Fibroblast of upper back skin (primary cell): Measurements from ENCODE around the gene CAPN9.
"Not testable (repeated sequence)": the region's sequence is repeated elsewhere in the genome, so short reads cannot be mapped to it uniquely, and the experiment has no call there.

Experiments
- DNase-seq: peaks from one replicate; pipeline ENCODE4 v3.0.0-alpha.2; 2013

Gene CAPN9

GRCh38 chr1:230749150-230749549 lies 2.0 kb downstream of the CAPN9 start:
- DNase-seq, result no peak

GRCh38 chr1:230749635-230750034 lies 2.4 kb downstream of the CAPN9 start:
- DNase-seq, result no peak

DNA sequence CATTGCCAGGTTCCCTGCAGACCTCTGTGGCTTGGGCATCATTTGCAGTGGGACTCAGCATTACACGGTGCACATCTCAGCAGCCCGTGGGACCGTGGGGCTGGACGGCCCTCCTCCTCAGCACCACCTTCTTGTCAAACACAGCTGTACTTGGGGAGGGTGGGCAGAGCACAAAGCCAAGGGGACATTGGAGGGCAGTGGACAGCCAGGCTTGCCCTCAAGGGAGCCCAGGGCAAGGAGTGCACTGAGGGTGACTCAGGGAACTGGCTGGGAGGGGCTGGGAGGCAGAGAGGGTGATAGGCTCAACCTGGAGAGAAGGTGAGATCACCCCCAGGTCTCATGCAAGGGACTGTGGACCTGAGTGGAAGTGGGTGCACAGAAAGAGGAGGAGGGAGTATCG lies 3.4 kb downstream of the CAPN9 start:
- no peak for DNase-seq

- no peak for DNase-seq
Observed at GRCh38 chr1:230750986-230751625, 3.9 kb downstream of the CAPN9 start.

- no peak for DNase-seq
Observed at GRCh38 chr1:230752407-230752806, 5.2 kb downstream of the CAPN9 start.

DNA sequence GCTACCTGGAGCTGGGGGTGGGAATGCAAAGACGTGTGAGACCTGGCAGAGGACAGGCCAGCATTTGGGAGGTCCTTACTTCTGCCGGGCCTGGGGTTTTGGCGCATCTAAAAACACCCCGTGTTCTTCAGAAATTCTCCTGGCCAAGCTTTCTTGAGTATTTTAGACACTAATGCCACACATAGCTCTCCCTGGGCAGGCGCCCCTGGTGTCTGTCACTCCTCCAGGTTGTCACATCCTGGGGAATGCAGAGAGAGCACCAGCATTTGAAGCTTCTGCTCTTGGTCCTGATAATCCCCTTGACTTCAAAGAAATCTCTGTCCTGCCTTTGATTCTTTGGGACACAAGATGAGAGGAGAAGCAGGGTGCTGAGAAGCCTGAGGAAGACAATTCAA lies 6.0 kb downstream of the CAPN9 start:
- no peak for DNase-seq

DNA sequence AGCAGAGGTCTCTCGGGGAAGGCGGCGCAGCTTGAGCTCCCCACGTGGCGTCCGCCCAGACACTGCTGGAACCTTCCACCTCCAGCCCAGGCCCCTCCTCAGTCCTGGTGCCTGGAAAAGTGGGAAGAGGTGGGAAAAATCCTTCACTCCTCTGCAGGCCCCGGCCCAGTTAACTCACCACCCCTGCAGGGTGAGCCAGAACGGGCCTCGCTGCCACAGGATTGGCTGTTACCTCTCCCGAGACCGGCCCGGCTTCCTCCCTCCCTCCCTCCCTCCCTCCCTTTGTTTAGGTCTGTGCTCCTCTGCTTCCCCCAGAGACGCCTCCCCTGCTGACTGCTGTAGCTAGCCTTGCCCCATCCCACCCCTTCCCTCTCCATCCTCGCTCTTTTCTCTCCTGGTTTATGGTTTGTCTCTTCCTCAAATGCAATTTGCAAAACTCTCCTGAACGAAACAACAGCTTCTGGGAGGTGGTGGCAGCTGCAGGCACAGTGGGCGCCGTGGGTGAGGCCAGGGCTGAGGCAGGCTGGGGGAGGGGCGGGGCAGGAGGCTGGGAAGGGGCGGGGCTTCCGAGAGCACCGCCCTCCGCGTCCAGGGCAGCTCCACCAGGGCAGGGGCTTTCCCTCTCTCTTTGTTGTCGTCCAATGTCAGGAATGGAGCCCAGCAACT lies 6.5 kb downstream of the CAPN9 start:
- peak; percentile 29 for DNase-seq

GRCh38 chr1:230754796-230755195 lies 7.6 kb downstream of the CAPN9 start:
- peak; percentile 69 for DNase-seq

DNA sequence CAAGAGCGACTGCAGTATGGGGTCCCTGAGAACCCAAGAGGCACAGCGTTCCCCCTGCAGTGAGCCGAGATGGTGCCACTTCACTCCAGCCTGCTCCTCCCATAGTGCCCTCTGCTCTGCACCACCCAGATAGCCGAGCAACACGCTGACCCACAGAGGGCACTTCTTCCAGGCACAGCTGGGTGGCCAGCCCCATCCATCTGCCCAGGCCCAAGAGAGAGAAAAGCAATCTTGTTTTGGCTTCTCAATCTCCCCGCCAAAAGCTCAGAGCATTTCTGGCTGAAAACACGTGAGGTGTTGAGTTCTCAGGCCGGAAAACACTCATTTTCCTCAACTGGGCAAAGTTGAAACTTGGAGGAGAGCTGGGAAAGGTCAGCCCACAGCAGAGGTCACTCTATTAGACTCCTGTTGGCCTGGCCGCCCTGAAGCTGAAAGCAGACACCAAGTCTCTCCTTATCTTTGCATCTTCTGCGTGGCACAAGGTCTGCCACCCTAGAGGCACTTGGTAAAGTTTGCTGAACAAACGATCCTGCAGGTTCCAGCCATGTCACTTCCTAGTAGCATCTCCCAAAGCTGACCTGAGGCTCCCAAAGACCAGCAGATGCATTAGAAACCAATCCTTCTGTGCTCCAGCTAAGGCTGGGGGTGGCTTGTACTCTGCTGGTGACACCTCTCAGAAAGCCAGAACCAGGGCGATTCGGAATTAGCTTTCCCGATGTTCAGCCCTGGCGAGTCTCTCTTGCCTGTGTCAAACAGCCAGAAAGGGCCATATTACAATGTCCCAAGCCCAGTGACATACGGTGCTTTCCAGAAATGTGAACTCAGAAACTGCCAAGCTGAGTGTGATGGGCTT lies 10.9 kb downstream of the CAPN9 start:
- DNase-seq, result no peak

- peak; percentile 69 for DNase-seq
Observed at GRCh38 chr1:230758709-230759368, 11.7 kb downstream of the CAPN9 start.

- DNase-seq, result no peak
Observed at GRCh38 chr1:230759369-230760065, 12.3 kb downstream of the CAPN9 start.

DNA sequence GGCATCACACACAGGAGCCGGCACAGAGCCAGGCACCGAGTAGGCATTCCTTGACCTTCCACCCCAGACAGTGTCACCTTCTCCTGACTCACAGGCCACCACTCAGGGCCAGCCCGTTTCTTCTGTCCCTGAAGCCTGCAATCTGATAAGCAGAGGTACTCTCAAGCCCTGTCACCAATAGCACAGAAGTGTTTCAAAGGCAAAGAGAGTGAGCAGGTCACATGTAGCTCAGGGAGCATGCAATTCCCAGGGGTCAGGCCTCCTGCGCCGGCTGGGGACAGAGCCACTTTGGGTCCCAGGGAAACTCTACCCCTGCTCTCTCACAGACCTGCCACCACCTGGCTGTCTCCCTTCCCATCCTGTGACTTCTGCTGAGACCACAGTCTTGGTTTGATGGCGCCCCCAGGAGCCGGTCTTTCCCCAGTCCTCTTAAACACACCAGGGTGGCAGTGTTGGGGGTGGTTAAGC lies 13.2 kb downstream of the CAPN9 start:
- no peak for DNase-seq

DNA sequence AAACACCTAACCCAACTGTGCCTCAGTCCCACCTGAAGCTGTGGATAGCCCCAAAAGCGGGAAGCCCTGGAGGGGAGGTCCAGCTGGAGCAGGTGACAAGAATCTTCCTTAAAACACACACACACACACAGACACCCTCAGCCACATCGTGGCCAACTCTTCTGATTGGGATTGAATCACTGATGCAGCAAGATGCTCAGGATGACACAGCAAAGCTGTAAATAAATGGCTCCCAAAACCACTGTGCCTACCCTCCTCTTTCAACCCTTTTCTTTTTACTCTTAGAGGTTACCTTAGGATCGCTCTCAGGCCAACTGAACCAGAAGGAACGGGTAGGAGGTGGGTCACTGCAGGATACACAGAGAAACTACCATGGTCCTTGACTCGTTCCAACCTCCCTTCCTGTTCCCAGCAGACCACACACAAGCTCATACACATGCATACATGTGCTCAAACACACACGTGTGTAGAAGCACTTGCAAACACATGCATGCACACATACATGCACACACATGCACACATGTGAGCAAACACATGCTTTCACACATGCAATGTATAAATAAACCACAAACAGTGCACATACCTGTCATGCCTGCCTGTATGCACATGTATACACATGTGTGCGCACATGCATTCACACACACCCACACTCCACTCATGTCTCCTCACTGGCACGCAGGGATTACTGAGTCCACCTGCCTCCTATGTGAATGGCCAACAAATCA lies 14.4 kb downstream of the CAPN9 start:
- no peak for DNase-seq

DNA sequence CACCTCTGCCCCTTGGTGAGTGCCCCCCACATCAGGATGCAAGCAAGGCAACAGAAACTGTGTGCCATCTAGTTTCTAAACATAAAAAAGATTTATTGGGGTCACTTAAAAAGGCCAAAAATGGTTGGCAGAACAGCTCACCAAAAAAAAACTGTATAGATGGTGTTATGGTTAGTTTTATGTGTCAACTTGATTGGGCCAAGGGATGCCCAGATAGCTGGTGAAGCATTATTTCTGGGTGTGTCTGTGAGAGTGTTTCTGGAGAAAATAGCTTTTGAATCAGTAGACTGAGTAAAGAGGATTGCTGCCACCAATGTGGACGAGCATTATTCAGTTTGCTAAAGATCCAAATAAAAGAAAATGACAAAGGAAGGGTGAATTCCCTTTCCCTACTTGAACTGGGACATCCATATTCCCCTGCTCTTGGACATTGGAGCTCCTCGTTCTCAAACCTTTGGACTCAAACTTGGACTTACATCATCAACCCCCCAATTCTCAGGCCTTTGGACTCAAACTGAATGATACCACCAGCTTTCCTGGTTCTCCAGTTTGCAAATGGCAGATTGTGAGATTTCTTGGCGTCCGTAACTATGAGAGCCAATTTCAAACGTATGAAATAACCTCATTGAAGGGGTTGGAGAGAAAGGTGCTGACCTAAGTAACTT lies 16.9 kb downstream of the CAPN9 start:
- no peak for DNase-seq

DNA sequence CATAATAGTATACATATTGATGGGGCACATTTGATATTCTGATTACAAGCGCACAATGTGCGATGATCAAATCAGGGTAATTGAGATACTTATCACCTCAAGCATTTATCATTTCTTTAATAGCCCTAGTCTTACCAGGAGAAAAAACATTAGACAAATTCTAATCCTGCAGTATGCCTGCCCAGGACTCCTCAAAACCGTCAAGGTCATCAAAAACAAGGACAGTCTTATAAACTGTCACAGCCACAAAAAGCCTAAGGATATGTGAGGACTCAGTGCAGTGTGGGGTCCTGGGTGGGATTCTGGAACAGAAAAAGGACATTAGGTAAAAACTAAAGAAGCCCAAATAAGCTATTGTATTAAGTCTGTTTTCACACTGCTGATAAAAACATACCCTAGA lies 19.1 kb downstream of the CAPN9 start:
- no peak for DNase-seq

DNA sequence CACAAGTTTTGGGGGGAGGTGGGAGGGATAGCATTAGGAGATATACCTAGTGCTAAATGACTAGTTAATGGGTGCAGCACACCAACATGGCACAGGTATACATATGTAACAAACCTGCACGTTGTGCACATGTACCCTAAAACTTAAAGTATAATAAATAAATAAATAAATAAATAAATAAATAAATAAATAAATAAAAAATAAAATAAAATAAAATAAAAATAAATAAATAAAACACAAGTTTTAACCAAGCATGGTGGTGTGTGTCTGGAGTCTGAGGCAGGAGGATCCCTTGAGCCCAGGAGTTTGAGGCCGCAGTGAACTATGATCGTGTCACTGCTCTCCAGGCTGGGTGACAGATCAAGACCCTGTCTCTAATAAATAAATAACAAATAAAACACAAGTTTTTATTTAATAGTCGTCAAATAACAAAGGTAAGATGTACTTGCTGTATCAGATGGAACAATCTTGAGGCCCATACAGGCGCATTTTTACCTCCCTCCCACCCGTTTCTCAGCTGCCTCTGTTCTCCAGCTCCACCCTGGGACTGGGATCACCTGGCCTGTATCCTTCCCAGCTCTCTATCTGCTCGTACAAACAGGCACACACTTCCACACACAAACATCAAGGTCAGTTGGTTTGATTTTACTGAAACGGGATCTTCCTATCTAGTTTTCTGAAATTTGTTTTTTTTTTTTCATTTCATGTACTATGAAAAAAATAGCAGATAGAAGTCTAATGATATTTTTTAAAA lies 20.8 kb downstream of the CAPN9 start:
- not testable (repeated sequence) for DNase-seq

DNA sequence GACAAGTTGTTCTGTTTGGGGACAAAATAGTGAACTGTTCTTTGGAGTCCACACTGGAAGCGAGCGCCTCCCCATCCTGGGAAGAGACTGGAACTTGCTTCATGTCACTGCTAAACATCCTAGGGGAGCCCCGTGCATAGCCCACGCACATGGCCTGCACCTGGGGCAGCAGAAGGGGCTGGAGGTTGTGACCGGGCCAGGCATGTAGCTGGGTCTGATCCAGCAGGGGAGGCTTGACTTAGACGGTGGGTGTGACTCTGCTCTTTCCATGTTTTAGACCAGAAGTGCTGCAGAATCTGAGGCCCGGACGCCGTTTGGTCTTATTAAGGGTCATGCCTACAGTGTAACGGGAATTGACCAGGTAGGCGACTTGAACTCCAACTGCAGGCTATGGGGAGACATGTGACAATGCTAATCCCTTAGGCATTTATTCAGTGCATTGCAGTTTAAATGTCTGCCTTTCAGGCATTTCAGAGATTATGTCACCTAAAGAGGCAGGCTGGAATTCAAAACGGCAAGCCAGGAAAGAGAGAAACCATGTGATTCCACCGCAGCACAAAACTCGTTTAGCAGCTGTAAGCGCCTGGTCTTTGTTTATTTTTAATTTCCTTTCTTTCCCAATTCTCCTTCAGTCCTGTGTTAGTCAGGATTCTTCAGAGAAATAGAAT lies 21.8 kb downstream of the CAPN9 start:
- peak; percentile 61 for DNase-seq

- DNase-seq, result no peak
Observed at GRCh38 chr1:230770317-230770716, 23.1 kb downstream of the CAPN9 start.

- no peak for DNase-seq
Observed at GRCh38 chr1:230771773-230772354, 24.7 kb downstream of the CAPN9 start.
